ENCODE data around the gene NHS.

The NHS gene

GRCh38 chrX:17377795-17378194, 2.8 kb downstream of the NHS start:
- no peaks in the 10 kb centered on the region for H3K27me3 ChIP-seq (ENCODE audit: insufficient read depth, low read length)
- no peak overlapping the region for H3K9ac ChIP-seq (ENCODE audit: low read length)
- no peak overlapping the region for H2AFZ ChIP-seq (ENCODE audit: low read length)
- H3K36me3 ChIP-seq (ENCODE audit: insufficient read depth, low read length): no peaks in the 10 kb centered on the region
- H3K9me2 ChIP-seq (ENCODE audit: low read depth, low read length): no peaks in the 10 kb centered on the region
- no peaks in the 10 kb centered on the region for H3K9me3 ChIP-seq (ENCODE audit: low read length)
- H3K4me1 ChIP-seq (ENCODE audit: insufficient read depth, low read length, severe bottlenecking): no peaks in the 10 kb centered on the region
- no peaks in the 10 kb centered on the region for H3K79me2 ChIP-seq (ENCODE audit: insufficient read depth, low read length)
- no peak overlapping the region for H3K4me3 ChIP-seq (ENCODE audit: low read depth, low read length, poor library complexity, severe bottlenecking)
- no peaks in the 10 kb centered on the region for H3F3A ChIP-seq (ENCODE audit: insufficient read depth, low read length)
- TF ChIP-seq EZH2 (IDR thresholded peaks at IDR 0.05; ENCODE audit: borderline replicate concordance, low read length): no peak
- TF ChIP-seq CTCF (IDR thresholded peaks at IDR 0.05; ENCODE audit: low read length): no peak
- H3K4me2 ChIP-seq (ENCODE audit: low read length): no peak overlapping the region
- no peak overlapping the region for H3K27ac ChIP-seq (ENCODE audit: low read depth, low read length, poor library complexity, severe bottlenecking)
- no peaks in the 10 kb centered on the region for H4K20me1 ChIP-seq (ENCODE audit: insufficient read depth, low read length)

GRCh38 chrX:17380221-17380620, 5.2 kb downstream of the NHS start:
- Histone ChIP-seq H3F3A (ENCODE audit: insufficient read depth, low read length) (no peaks in the 10 kb centered on the region), H3K27me3 (ENCODE audit: insufficient read depth, low read length) (no peaks in the 10 kb centered on the region), H3K79me2 (ENCODE audit: insufficient read depth, low read length) (no peaks in the 10 kb centered on the region), H3K9ac (ENCODE audit: low read length) (no peak overlapping the region), H3K4me3 (ENCODE audit: low read depth, low read length, poor library complexity, severe bottlenecking) (no peak overlapping the region), H2AFZ (ENCODE audit: low read length) (no peak overlapping the region), H3K9me2 (ENCODE audit: low read depth, low read length) (no peaks in the 10 kb centered on the region), H3K27ac (ENCODE audit: low read depth, low read length, poor library complexity, severe bottlenecking) (no peak overlapping the region), H3K36me3 (ENCODE audit: insufficient read depth, low read length) (no peaks in the 10 kb centered on the region), H3K4me1 (ENCODE audit: insufficient read depth, low read length, severe bottlenecking) (no peaks in the 10 kb centered on the region), H3K9me3 (ENCODE audit: low read length) (no peaks in the 10 kb centered on the region), H4K20me1 (ENCODE audit: insufficient read depth, low read length) (no peaks in the 10 kb centered on the region), H3K4me2 (ENCODE audit: low read length) (no peak overlapping the region)
- TF ChIP-seq CTCF (IDR thresholded peaks at IDR 0.05; ENCODE audit: low read length): no peak

GRCh38 chrX:17390419-17390850, 15.4 kb downstream of the NHS start:
- TF ChIP-seq CTCF (IDR thresholded peaks at IDR 0.05; ENCODE audit: low read length): no peak
- TF ChIP-seq EZH2 (IDR thresholded peaks at IDR 0.05; ENCODE audit: borderline replicate concordance, low read length): no peak
- no peak overlapping the region for H3K4me2 ChIP-seq (ENCODE audit: low read length)

More at GRCh38 chrX:17390419-17390850, 15.4 kb downstream of the NHS start:
- no peaks in the 10 kb centered on the region for H3F3A ChIP-seq (ENCODE audit: insufficient read depth, low read length)
- H4K20me1 ChIP-seq (ENCODE audit: insufficient read depth, low read length): no peaks in the 10 kb centered on the region
- H3K27me3 ChIP-seq (ENCODE audit: insufficient read depth, low read length): no peaks in the 10 kb centered on the region
- H3K79me2 ChIP-seq (ENCODE audit: insufficient read depth, low read length): no peaks in the 10 kb centered on the region
- H3K4me1 ChIP-seq (ENCODE audit: insufficient read depth, low read length, severe bottlenecking): no peaks in the 10 kb centered on the region
- H3K4me3 ChIP-seq (ENCODE audit: low read depth, low read length, poor library complexity, severe bottlenecking): no peak overlapping the region
- H2AFZ ChIP-seq (ENCODE audit: low read length): no peak overlapping the region
- no peak overlapping the region for H3K9ac ChIP-seq (ENCODE audit: low read length)
- no peak overlapping the region for H3K27ac ChIP-seq (ENCODE audit: low read depth, low read length, poor library complexity, severe bottlenecking)
- H3K9me2 ChIP-seq (ENCODE audit: low read depth, low read length): no peaks in the 10 kb centered on the region
- no peaks in the 10 kb centered on the region for H3K36me3 ChIP-seq (ENCODE audit: insufficient read depth, low read length)
- no peaks in the 10 kb centered on the region for H3K9me3 ChIP-seq (ENCODE audit: low read length)

Measured in OCI-LY1 (cell line).